ENCODE data around the gene TIGD2. TPM values are rescaled to one million over a fixed set of nuclear protein-coding genes. Genes with fewer than 3 reads are reported as not detected.

The TIGD2 gene
- total RNA-seq, 4 donors from 2014 or later, result 1.1 to 7.5 (median 6.6) TPM

DNA sequence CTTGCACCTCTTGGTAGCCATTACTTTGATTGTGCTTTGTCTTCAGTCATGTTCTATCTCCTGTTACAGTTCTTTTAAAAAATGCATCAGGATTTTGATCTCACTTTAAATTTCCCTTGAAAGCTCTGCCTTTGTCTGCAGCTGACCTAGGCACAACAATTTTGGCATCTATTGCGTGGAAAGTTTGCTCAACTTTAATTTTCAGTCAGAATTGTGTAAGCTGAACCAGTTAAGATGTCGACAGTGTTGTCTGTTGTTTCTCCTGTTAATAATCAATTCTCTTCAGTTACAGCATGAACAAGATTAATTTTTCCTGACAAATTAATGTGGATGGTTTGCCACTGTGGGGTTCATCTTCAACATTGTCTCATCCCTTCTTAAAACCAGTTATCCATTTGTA, 34.9 kb downstream of the TIGD2 start:
- Histone ChIP-seq H3K36me3 (no peaks in the 10 kb centered on the region), H3K27me3 (no peaks in the 10 kb centered on the region), H3K4me1 (no peaks in the 10 kb centered on the region), H3K9me3 (no peaks in the 10 kb centered on the region), H3K4me3 (no peak overlapping the region), H3K27ac (no peak overlapping the region)
- 90 to 94% methylated on average over 2 of the region's 2 CpGs for whole genome bisulfite sequencing, 2 donors (ENCODE audit: low coverage in 1 of 2)
- no peak for DNase-seq
- TF ChIP-seq, protein P1, sequence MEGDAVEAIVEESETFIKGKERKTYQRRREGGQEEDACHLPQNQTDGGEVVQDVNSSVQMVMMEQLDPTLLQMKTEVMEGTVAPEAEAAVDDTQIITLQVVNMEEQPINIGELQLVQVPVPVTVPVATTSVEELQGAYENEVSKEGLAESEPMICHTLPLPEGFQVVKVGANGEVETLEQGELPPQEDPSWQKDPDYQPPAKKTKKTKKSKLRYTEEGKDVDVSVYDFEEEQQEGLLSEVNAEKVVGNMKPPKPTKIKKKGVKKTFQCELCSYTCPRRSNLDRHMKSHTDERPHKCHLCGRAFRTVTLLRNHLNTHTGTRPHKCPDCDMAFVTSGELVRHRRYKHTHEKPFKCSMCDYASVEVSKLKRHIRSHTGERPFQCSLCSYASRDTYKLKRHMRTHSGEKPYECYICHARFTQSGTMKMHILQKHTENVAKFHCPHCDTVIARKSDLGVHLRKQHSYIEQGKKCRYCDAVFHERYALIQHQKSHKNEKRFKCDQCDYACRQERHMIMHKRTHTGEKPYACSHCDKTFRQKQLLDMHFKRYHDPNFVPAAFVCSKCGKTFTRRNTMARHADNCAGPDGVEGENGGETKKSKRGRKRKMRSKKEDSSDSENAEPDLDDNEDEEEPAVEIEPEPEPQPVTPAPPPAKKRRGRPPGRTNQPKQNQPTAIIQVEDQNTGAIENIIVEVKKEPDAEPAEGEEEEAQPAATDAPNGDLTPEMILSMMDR (IDR thresholded peaks at IDR 0.05), result no peak
- TF ChIP-seq EP300 (IDR thresholded peaks at IDR 0.05; ENCODE audit: low read depth) (no peak), POLR2A (IDR thresholded peaks at IDR 0.05) (no peak), POLR2AphosphoS5 (IDR thresholded peaks at IDR 0.05) (no peak)
- in situ Hi-C loops (cut with MboI; ENCODE audit: low pct_ligation_motif_present in 1 of 4, low pct_unique_long_range_greater_than_20kb in 1 of 4, low sequenced_read_pairs in 3 of 4), result no loop called here
- intact Hi-C loops (cut with DNase I; ENCODE audit: low total_unique reads), result no loop called here

DNA sequence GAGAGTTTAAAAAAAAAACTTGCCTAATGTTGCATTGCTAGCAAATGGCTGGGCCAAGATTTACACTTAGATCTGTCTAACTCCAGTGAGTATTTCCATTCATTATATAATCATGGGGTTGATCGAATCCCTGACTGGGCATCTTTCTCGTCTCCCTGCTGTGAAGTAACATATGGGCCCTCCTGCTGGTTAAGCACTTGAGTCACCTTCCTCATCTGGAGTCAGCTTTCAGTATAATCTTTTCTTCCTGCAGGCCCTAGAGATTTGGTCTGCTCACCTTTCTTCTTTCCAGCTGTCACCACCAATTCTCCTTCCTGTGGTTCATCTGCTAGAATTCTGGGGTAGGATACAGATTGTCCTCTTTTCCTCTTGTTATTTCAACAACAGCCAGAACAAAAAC, 41.6 kb downstream of the TIGD2 start:
- Histone ChIP-seq H3K36me3 (no peaks in the 10 kb centered on the region), H3K4me3 (no peak overlapping the region), H3K27ac (no peak overlapping the region), H3K27me3 (no peaks in the 10 kb centered on the region), H3K9me3 (no peaks in the 10 kb centered on the region), H3K4me1 (no peaks in the 10 kb centered on the region)
- TF ChIP-seq POLR2AphosphoS5 (IDR thresholded peaks at IDR 0.05) (no peak), POLR2A (IDR thresholded peaks at IDR 0.05) (no peak), EP300 (IDR thresholded peaks at IDR 0.05; ENCODE audit: low read depth) (no peak)
- TF ChIP-seq, protein P1 (IDR thresholded peaks at IDR 0.05), result no peak
- DNase-seq, result no peak
- 81 to 85% methylated on average over 2 of the region's 2 CpGs for WGBS, 2 donors (ENCODE audit: low coverage in 1 of 2)
- intact Hi-C loops (cut with DNase I; ENCODE audit: low total_unique reads) (no loop called here), in situ Hi-C loops (cut with MboI; ENCODE audit: low pct_ligation_motif_present in 1 of 4, low pct_unique_long_range_greater_than_20kb in 1 of 4, low sequenced_read_pairs in 3 of 4) (loop anchor here in 1 of 4 donors (25.0 kb wide), 1 partner anchor 759 kb away; no protein-coding TSS in a partner anchor)

GRCh38 chr4:89156174-89156914, 45.0 kb downstream of the TIGD2 start:
- Histone ChIP-seq H3K27ac (no peak overlapping the region), H3K27me3 (no peaks in the 10 kb centered on the region), H3K4me1 (no peaks in the 10 kb centered on the region), H3K9me3 (no peaks in the 10 kb centered on the region), H3K36me3 (no peaks in the 10 kb centered on the region), H3K4me3 (no peak overlapping the region)
- in situ Hi-C loops (cut with MboI; ENCODE audit: low pct_ligation_motif_present in 1 of 4, low pct_unique_long_range_greater_than_20kb in 1 of 4, low sequenced_read_pairs in 3 of 4) (loop anchor here in 1 of 4 donors (25.0 kb wide), 1 partner anchor 756 kb away; no protein-coding TSS in a partner anchor), intact Hi-C loops (cut with DNase I; ENCODE audit: low total_unique reads) (no loop called here)
- WGBS, 2 donors (ENCODE audit: low coverage in 1 of 2), result 89 to 93% methylated on average over 6 to 12 of the region's 12 CpGs
- TF ChIP-seq POLR2A (IDR thresholded peaks at IDR 0.05) (no peak), EP300 (IDR thresholded peaks at IDR 0.05; ENCODE audit: low read depth) (no peak), POLR2AphosphoS5 (IDR thresholded peaks at IDR 0.05) (no peak)
- TF ChIP-seq, protein P1 (IDR thresholded peaks at IDR 0.05), result no peak
- no peak for DNase-seq

DNA sequence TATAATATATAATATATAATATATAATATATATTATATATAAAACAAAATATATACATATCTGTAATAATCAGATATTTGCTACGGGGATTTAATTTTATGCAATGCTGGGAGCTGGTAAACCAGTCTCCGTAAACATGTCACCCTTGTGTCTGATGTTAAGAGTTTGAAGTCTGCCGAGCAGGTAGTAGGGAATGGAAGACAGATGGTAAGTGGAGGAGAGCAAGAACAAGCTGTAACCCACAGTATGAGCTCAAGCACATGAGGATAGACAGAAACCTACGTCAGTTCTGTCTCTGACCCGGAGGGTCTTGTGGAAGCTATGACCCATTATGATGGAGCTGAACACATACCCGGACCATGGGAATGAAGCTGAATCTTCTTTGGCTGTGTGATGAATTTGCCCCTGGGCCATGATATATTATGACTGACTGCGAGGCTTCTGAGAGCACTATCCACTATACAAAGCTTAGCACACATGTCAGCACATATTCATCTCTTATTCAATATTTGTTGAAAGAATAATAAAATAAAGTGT, 46.2 kb downstream of the TIGD2 start:
- no peak for DNase-seq
- in situ Hi-C loops (cut with MboI; ENCODE audit: low pct_ligation_motif_present in 1 of 4, low pct_unique_long_range_greater_than_20kb in 1 of 4, low sequenced_read_pairs in 3 of 4) (loop anchor here in 1 of 4 donors (25.0 kb wide), 1 partner anchor 755 kb away; no protein-coding TSS in a partner anchor), intact Hi-C loops (cut with DNase I; ENCODE audit: low total_unique reads) (no loop called here)
- Histone ChIP-seq H3K9me3 (no peaks in the 10 kb centered on the region), H3K36me3 (no peaks in the 10 kb centered on the region), H3K27me3 (no peaks in the 10 kb centered on the region), H3K4me1 (no peaks in the 10 kb centered on the region), H3K27ac (no peak overlapping the region), H3K4me3 (no peak overlapping the region)
- WGBS, 2 donors (ENCODE audit: low coverage in 1 of 2), result 83 to 84% methylated on average over 7 of the region's 7 CpGs
- TF ChIP-seq, protein P1 (IDR thresholded peaks at IDR 0.05), result no peak
- TF ChIP-seq POLR2A (IDR thresholded peaks at IDR 0.05), result no peak
- TF ChIP-seq POLR2AphosphoS5 (IDR thresholded peaks at IDR 0.05), result no peak

Measured in transverse colon (tissue), 4 donors.